Measurements from ENCODE around the gene ERC2.

DNA sequence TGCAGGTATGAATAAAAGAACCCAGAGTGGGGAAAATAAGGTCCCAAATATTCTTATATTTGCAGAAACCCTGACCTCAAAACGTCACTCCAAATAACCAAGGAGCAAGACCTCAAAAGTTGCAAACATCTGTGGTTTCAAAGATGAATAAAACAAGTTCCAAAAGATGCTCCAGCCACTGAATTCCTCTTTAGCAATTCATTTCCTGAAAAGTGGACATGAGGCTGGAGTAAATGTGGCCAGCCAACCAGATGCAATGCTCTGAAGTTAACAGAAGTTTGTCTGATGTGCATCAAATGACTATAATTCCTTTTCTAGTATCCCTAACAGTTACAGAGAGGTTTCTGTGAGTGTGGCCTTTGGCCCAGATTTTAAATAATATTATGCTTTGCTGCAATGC, 910.0 kb downstream of the ERC2 start:
- TF ChIP-seq, protein P1, sequence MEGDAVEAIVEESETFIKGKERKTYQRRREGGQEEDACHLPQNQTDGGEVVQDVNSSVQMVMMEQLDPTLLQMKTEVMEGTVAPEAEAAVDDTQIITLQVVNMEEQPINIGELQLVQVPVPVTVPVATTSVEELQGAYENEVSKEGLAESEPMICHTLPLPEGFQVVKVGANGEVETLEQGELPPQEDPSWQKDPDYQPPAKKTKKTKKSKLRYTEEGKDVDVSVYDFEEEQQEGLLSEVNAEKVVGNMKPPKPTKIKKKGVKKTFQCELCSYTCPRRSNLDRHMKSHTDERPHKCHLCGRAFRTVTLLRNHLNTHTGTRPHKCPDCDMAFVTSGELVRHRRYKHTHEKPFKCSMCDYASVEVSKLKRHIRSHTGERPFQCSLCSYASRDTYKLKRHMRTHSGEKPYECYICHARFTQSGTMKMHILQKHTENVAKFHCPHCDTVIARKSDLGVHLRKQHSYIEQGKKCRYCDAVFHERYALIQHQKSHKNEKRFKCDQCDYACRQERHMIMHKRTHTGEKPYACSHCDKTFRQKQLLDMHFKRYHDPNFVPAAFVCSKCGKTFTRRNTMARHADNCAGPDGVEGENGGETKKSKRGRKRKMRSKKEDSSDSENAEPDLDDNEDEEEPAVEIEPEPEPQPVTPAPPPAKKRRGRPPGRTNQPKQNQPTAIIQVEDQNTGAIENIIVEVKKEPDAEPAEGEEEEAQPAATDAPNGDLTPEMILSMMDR (IDR thresholded peaks at IDR 0.05; ENCODE audit: low read length), result no peak
- TF ChIP-seq EZH2 (IDR thresholded peaks at IDR 0.05; ENCODE audit: borderline replicate concordance, low read length), result no peak
